K562 (cell line): ENCODE measurements around the gene SLC2A4RG. TPM values are rescaled to one million over a fixed set of nuclear protein-coding genes. Genes with fewer than 3 reads are reported as not detected.

Experiments
- CBFA2T2 ChIP-seq: fragments of 450-650 bp; conservative IDR thresholded peaks from 2 replicates; pipeline ENCODE4 v1.6.1; 2017; ENCODE audit warnings: mild to moderate bottlenecking
- CTBP1 ChIP-seq: fragments of 450-650 bp; IDR thresholded peaks from 2 replicates; pipeline ENCODE4 v1.6.1; 2016; ENCODE audit warnings: borderline replicate concordance
- DIDO1 ChIP-seq: fragments of 450-650 bp; IDR thresholded peaks from 2 replicates; pipeline ENCODE4 v1.6.1; 2016; ENCODE audit warnings: low read depth, missing biosample characterization, missing genetic modification characterization
- GATAD2B ChIP-seq: fragments of 450-650 bp; IDR thresholded peaks from 2 replicates; pipeline ENCODE4 v1.6.1; 2017; ENCODE audit warnings: mild to moderate bottlenecking, borderline replicate concordance
- HLTF ChIP-seq: fragments of 450-650 bp; IDR thresholded peaks from 2 replicates; pipeline ENCODE4 v1.6.1; 2016
- KLF6 ChIP-seq: fragments of 250-450 bp; sonication (Bioruptor Pico); IDR thresholded peaks from 2 replicates; pipeline ENCODE4 v1.4.0; 2020; ENCODE audit warnings: mild to moderate bottlenecking, moderate library complexity, borderline replicate concordance
- PCBP2 ChIP-seq: fragments of 200-400 bp; formaldehyde crosslinking; IDR thresholded peaks from 2 replicates; pipeline ENCODE4 v1.6.1; 2018; ENCODE audit warnings: low read length, low read depth, mild to moderate bottlenecking, moderate library complexity; ENCODE audit not compliant: poor library complexity, severe bottlenecking
- SRSF3 ChIP-seq: fragments of 200-400 bp; formaldehyde crosslinking; IDR thresholded peaks from 2 replicates; pipeline ENCODE4 v1.6.1; 2016; ENCODE audit warnings: mild to moderate bottlenecking, low read length, moderate library complexity; ENCODE audit not compliant: insufficient read depth
- TEAD4 ChIP-seq, 2 experiments: sonication (generic) in 1 of 2; formaldehyde crosslinking in 1 of 2; IDR thresholded peaks; 2 replicates each; pipeline versions ENCODE4 v1.6.1 to v1.8.0; 2012 to 2022; ENCODE audit warnings: borderline replicate concordance in 1 of 2, inconsistent platforms in 1 of 2, low read length in 1 of 2, mild to moderate bottlenecking in 1 of 2, missing genetic modification reagents in 1 of 2
- TGIF2 ChIP-seq: sonication (generic); formaldehyde crosslinking; IDR thresholded peaks from 2 replicates; pipeline ENCODE4 v1.8.1; 2022; ENCODE audit warnings: mild to moderate bottlenecking, missing genetic modification reagents, moderate library complexity
- ZNF143 ChIP-seq: sonication (generic); formaldehyde crosslinking; IDR thresholded peaks from 2 replicates; pipeline ENCODE4 v1.9.0; 2022; ENCODE audit warnings: mild to moderate bottlenecking, missing genetic modification reagents
- ZNF165 ChIP-seq: fragments of 250-450 bp; sonication (Bioruptor Pico); IDR thresholded peaks from 2 replicates; pipeline ENCODE4 v1.4.0; 2020; ENCODE audit warnings: borderline replicate concordance
- ZNF217 ChIP-seq: sonication (generic); formaldehyde crosslinking; IDR thresholded peaks from 2 replicates; pipeline ENCODE4 v1.8.0; 2022; ENCODE audit warnings: mild to moderate bottlenecking, missing genetic modification reagents
- ZNF717 ChIP-seq: fragments of 250-450 bp; sonication (Bioruptor Pico); IDR thresholded peaks from 2 replicates; pipeline ENCODE4 v1.5.0; 2021
- polyA plus RNA-seq, 8 experiments: library from polyadenylated mRNA; depleted of rRNA in 4 of 8; stranded (reverse) in 5 of 8; unstranded in 3 of 8; fragments of >200 nt; fragmentation: Nextera tagmentation in 2 of 8; fragmentation: Illumina TruSeq in 1 of 8; extraction: Ambion mirVana in 2 of 8; extraction: Trizol in 1 of 8; gene quantifications; 2 replicates each; pipeline versions ENCODE4 v1.2.1 to v1.2.3, GENCODE V29; 2011 to 2014; ENCODE audit warnings: inconsistent platforms in 1 of 8, missing spikeins in 1 of 8
- total RNA-seq, 7 experiments: library from RNA; depleted of rRNA in 6 of 7; stranded (reverse); fragments of >200 nt in 6 of 7; fragmentation: Illumina TruSeq in 2 of 7; extraction: Trizol in 2 of 7; gene quantifications; 2 replicates each; pipeline versions ENCODE4 v1.2.1 to v1.2.3, GENCODE V29; 2011 to 2021; ENCODE audit warnings: low replicate concordance in 1 of 7
- TF ChIP-seq, protein P1 (sequence below): fragments of 250-450 bp; sonication (Bioruptor Pico); IDR thresholded peaks from 2 replicates; pipeline ENCODE4 v1.5.0; 2021; ENCODE audit warnings: mild to moderate bottlenecking, borderline replicate concordance
- TF ChIP-seq, protein P2 (sequence below): fragments of 250-450 bp; sonication (Bioruptor Pico); IDR thresholded peaks from 2 replicates; pipeline ENCODE4 v1.9.0; 2021; ENCODE audit warnings: mild to moderate bottlenecking
- TF ChIP-seq, protein P3 (sequence below): sonication (generic); formaldehyde crosslinking; IDR thresholded peaks from 2 replicates; pipeline ENCODE4 v1.9.0; 2022; ENCODE audit warnings: mild to moderate bottlenecking, missing genetic modification reagents
- TF ChIP-seq, protein P4 (sequence below): sonication (generic); formaldehyde crosslinking; IDR thresholded peaks from 2 replicates; pipeline ENCODE4 v1.4.0; 2020; ENCODE audit warnings: mild to moderate bottlenecking, missing genetic modification reagents
- TF ChIP-seq, protein P5 (sequence below): fragments of 150-350 bp; conservative IDR thresholded peaks from 2 replicates; pipeline ENCODE4 v1.6.1; 2014; ENCODE audit warnings: low read length

Gene SLC2A4RG
- total and polyA plus RNA-seq, 9 of the 15 experiments (the other 6 are each of a cell fraction or from before 2014, with no cell fraction given): 0.34 to 97.3 (median 26.5) TPM

DNA sequence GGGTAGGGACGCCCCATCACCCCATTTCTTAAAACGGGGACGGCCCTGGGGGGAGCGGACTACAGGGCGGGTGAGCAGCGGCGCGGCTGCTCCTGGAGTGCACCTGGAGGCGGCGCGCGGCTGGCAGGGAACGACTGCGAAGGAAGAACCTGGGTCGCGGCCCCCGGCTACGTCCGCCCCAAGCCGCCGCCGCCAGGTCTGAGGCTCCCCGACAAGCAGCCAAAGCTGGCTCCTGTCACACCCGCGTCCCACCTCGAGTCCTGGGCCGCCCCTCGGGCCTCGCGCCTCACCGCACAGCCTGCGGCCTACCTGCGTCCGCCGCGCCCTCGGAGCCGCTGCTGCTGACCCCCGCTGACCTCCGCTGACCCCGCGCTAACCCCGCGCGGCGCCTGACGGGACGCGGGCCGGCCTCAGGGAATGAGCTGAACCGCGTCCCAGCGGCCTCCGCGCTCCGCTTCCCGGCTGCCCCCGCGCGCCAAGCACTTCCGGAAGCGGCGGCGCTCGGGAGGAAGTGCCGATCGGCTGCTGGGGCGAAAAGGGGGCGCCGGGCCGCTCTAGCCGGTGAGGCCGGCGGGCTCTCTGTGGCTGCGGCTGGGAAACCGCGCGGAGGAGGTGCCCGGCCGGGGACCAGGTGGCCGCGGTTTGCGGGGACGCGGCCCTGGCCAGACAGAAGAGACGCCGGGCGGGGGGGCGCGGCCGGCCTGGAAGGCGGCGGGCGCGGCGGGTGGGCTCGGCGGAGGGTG lies 31.8 kb upstream of the SLC2A4RG start, which contains the start of the genes ARFRP1 and ZGPAT (continued):
- TF ChIP-seq, protein P1, sequence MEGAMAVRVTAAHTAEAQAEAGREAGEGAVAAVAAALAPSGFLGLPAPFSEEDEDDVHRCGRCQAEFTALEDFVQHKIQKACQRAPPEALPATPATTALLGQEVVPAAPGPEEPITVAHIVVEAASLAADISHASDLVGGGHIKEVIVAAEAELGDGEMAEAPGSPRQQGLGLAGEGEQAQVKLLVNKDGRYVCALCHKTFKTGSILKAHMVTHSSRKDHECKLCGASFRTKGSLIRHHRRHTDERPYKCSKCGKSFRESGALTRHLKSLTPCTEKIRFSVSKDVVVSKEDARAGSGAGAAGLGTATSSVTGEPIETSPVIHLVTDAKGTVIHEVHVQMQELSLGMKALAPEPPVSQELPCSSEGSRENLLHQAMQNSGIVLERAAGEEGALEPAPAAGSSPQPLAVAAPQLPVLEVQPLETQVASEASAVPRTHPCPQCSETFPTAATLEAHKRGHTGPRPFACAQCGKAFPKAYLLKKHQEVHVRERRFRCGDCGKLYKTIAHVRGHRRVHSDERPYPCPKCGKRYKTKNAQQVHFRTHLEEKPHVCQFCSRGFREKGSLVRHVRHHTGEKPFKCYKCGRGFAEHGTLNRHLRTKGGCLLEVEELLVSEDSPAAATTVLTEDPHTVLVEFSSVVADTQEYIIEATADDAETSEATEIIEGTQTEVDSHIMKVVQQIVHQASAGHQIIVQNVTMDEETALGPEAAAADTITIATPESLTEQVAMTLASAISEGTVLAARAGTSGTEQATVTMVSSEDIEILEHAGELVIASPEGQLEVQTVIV (CRISPR knock-in tag): no peak
- TF ChIP-seq KLF6 (CRISPR knock-in tag) (no peak), HLTF (peak; percentile 68; the same call in 1 of the 2 replicates), SRSF3 (no peak), ZNF143 (CRISPR knock-in tag) (peak; percentile 88), PCBP2 (no peak), ZNF717 (CRISPR knock-in tag) (no peak), DIDO1 (tag) (peak; percentile 65; the same call in 1 of the 2 replicates), CTBP1 (peak; percentile 68; the same call in 1 of the 2 replicates), TEAD4 (IDR thresholded peaks at IDR 0.05; ENCODE audit: low read length) (no peak), TEAD4 (CRISPR knock-in tag; IDR thresholded peaks at IDR 0.05; ENCODE audit: borderline replicate concordance) (no peak; the same call in 1 of the 2 replicates), CBFA2T2 (no peak), ZNF217 (CRISPR knock-in tag) (no peak), ZNF165 (CRISPR knock-in tag) (no peak), TGIF2 (CRISPR knock-in tag) (no peak), GATAD2B (peak; percentile 87)
- TF ChIP-seq, protein P2, sequence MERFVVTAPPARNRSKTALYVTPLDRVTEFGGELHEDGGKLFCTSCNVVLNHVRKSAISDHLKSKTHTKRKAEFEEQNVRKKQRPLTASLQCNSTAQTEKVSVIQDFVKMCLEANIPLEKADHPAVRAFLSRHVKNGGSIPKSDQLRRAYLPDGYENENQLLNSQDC (CRISPR knock-in tag): no peak
- TF ChIP-seq, protein P3, sequence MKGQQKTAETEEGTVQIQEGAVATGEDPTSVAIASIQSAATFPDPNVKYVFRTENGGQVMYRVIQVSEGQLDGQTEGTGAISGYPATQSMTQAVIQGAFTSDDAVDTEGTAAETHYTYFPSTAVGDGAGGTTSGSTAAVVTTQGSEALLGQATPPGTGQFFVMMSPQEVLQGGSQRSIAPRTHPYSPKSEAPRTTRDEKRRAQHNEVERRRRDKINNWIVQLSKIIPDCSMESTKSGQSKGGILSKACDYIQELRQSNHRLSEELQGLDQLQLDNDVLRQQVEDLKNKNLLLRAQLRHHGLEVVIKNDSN (CRISPR knock-in tag): peak; percentile 52; the same call in 1 of the 2 replicates
- TF ChIP-seq, protein P4, sequence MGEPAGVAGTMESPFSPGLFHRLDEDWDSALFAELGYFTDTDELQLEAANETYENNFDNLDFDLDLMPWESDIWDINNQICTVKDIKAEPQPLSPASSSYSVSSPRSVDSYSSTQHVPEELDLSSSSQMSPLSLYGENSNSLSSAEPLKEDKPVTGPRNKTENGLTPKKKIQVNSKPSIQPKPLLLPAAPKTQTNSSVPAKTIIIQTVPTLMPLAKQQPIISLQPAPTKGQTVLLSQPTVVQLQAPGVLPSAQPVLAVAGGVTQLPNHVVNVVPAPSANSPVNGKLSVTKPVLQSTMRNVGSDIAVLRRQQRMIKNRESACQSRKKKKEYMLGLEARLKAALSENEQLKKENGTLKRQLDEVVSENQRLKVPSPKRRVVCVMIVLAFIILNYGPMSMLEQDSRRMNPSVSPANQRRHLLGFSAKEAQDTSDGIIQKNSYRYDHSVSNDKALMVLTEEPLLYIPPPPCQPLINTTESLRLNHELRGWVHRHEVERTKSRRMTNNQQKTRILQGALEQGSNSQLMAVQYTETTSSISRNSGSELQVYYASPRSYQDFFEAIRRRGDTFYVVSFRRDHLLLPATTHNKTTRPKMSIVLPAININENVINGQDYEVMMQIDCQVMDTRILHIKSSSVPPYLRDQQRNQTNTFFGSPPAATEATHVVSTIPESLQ (CRISPR knock-in tag): peak; percentile 73; the same call in 1 of the 2 replicates
- TF ChIP-seq, protein P5, sequence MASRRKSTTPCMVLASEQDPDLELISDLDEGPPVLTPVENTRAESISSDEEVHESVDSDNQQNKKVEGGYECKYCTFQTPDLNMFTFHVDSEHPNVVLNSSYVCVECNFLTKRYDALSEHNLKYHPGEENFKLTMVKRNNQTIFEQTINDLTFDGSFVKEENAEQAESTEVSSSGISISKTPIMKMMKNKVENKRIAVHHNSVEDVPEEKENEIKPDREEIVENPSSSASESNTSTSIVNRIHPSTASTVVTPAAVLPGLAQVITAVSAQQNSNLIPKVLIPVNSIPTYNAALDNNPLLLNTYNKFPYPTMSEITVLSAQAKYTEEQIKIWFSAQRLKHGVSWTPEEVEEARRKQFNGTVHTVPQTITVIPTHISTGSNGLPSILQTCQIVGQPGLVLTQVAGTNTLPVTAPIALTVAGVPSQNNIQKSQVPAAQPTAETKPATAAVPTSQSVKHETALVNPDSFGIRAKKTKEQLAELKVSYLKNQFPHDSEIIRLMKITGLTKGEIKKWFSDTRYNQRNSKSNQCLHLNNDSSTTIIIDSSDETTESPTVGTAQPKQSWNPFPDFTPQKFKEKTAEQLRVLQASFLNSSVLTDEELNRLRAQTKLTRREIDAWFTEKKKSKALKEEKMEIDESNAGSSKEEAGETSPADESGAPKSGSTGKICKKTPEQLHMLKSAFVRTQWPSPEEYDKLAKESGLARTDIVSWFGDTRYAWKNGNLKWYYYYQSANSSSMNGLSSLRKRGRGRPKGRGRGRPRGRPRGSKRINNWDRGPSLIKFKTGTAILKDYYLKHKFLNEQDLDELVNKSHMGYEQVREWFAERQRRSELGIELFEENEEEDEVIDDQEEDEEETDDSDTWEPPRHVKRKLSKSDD: no peak
